Psoas muscle (tissue), 8 donors: ENCODE data around the gene SPTSSA. TPM values are rescaled to one million over a fixed set of nuclear protein-coding genes. Genes with fewer than 3 reads are reported as not detected.
A peak's percentile ranks its signal among the peaks of the same experiment; 100 is the strongest.

Experiments used
- ATAC-seq, 4 donors: fragments of 200-7000 bp; cut with Tn5 transposase; one replicate each; pipeline ENCODE4 v1.9.1; 2020; ENCODE audit warnings: moderate library complexity in 3 of 4, mild to moderate bottlenecking in 2 of 4
- DNase-seq, 2 donors: peaks; one replicate each; pipeline ENCODE4 v3.0.0-alpha.2; 2020
- H3K27ac ChIP-seq: fragments of 200-600 bp; one replicate; pipeline ENCODE4 v1.8.0; 2022
- H3K27me3 ChIP-seq, 3 donors: fragments of 200-600 bp in 1 of 3; one replicate each; pipeline versions ENCODE4 v1.6.1 to v1.8.0; 2013 to 2022; ENCODE audit warnings: low read length in 2 of 3, mild to moderate bottlenecking in 2 of 3, moderate library complexity in 1 of 3; ENCODE audit not compliant: insufficient read depth in 3 of 3
- H3K36me3 ChIP-seq, 2 donors: fragments of 200-600 bp in 1 of 2; one replicate each; pipeline versions ENCODE4 v1.6.1 to v1.8.0; 2013 to 2022; ENCODE audit warnings: low read depth in 1 of 2, mild to moderate bottlenecking in 1 of 2, moderate library complexity in 1 of 2; ENCODE audit not compliant: insufficient read depth in 1 of 2
- H3K4me1 ChIP-seq: fragments of 200-600 bp; one replicate; pipeline ENCODE4 v1.8.0; 2022
- H3K4me3 ChIP-seq: fragments of 200-600 bp; one replicate; pipeline ENCODE4 v1.8.0; 2022; ENCODE audit warnings: mild to moderate bottlenecking
- H3K9me3 ChIP-seq: fragments of 200-600 bp; one replicate; pipeline ENCODE4 v1.8.0; 2022
- CTCF ChIP-seq: fragments of 200-600 bp; IDR thresholded peaks from one replicate; pipeline ENCODE4 v1.8.0; 2022; ENCODE audit warnings: antibody characterized with exemption
- WGBS, 3 donors: extraction: QIAGEN DNeasy Blood & Tissue Kit; methylation state at CpG; one replicate each; pipeline versions ENCODE4 v1.1.6 to v1.1.7; 2013; 5-methylcytosine and 5-hydroxymethylcytosine counted together
- intact Hi-C, 2 donors: fragments of 100-400 bp; cut with DNase I; formaldehyde crosslinking; loops; one replicate each; pipeline versions ENCODE4 v1.11.0 to v1.14.2; 2022
- polyA plus RNA-seq, 3 donors: library from polyadenylated mRNA; stranded (reverse); fragments of 200-250 nt; gene quantifications; one replicate each; pipeline ENCODE4 v1.2.3, GENCODE V29; 2013
- total RNA-seq, 4 donors: library from RNA; stranded (reverse); fragmentation: NEBNext Ultra II Directional in 2 of 4; extraction: Animal tissue kit (Norgen Biotek cat#: 25700) in 2 of 4; gene quantifications; one replicate each; pipeline versions ENCODE4 v1.2.1 to v1.2.4, GENCODE V29; 2021 to 2023
- donor health status: healthy with polysubstance abuse.
- donor health status: DM: no; HTN: no; CAD: no; lungs with moderate emphysema.
- donor health status: Bipolar disorder and iron deficiency.
- donor health status: healthy.
- donor health status: DM: yes; HTN: yes; CAD: no.
- donor health status: DM: no; HTN: no; CAD: no.
- donor health status: DM: no; HTN: no; CAD: no.
- donor health status: DM: yes; HTN: yes; CAD: no.

Gene SPTSSA
- total and polyA plus RNA-seq, 7 donors: 9.0 to 32.9 (median 25.2) TPM

GRCh38 chr14:34502545-34503225 lies 40.6 kb upstream of the SPTSSA start:
- H3K4me1 ChIP-seq: no peaks in the 10 kb centered on the region
- no peak overlapping the region for H3K4me3 ChIP-seq
- ATAC-seq (no peak), DNase-seq (no peak)
- 40 to 74% (median 69%) methylated on average over 2 of the region's 2 CpGs for whole genome bisulfite sequencing, 3 donors
- H3K36me3 ChIP-seq: no peaks in the 10 kb centered on the region
- no peak for TF ChIP-seq CTCF
- intact Hi-C loops: no loop called here
- H3K27me3 ChIP-seq: no peaks in the 10 kb centered on the region
- no peak overlapping the region for H3K27ac ChIP-seq
- no peaks in the 10 kb centered on the region for H3K9me3 ChIP-seq

- intact Hi-C loops: no loop called here
- Histone ChIP-seq H3K27ac (no peak overlapping the region), H3K9me3 (no peaks in the 10 kb centered on the region), H3K4me3 (no peak overlapping the region), H3K4me1 (peaks cover 6% of the 10 kb centered on the region), H3K36me3 (no peaks in the 10 kb centered on the region), H3K27me3 (no peaks in the 10 kb centered on the region)
- no peak for DNase-seq
- TF ChIP-seq CTCF: no peak
- no peak for ATAC-seq
- WGBS, 3 donors: 88 to 92% (median 90%) methylated on average over 2 of the region's 2 CpGs
These were observed 40.0 kb upstream of the SPTSSA start for GRCh38 chr14:34502001-34502400.

GRCh38 chr14:34501004-34501580 lies 39.1 kb upstream of the SPTSSA start:
- no peaks in the 10 kb centered on the region for H3K27me3 ChIP-seq
- no peak overlapping the region for H3K27ac ChIP-seq
- ATAC-seq (no peak), DNase-seq (no peak)
- no peaks in the 10 kb centered on the region for H3K9me3 ChIP-seq
- no peak for TF ChIP-seq CTCF
- intact Hi-C loops: no loop called here
- peaks cover 15% of the 10 kb centered on the region for H3K4me1 ChIP-seq
- 64 to 90% (median 73%) methylated on average over 4 to 5 of the region's 5 CpGs for WGBS, 3 donors
- no peak overlapping the region for H3K4me3 ChIP-seq
- H3K36me3 ChIP-seq: no peaks in the 10 kb centered on the region

- ATAC-seq (peak in 2 of 4 donors; percentile 36), DNase-seq (no peak)
- peak; percentile 47 for TF ChIP-seq CTCF
- 84 to 89% (median 86%) methylated on average over 6 of the region's 6 CpGs for WGBS, 3 donors
- intact Hi-C loops: loop anchor here (2.0 to 10.0 kb wide), 2 partner anchors 164 to 168 kb away; no protein-coding TSS in a partner anchor
- Histone ChIP-seq H3K4me1 (peaks cover 15% of the 10 kb centered on the region), H3K4me3 (no peak overlapping the region), H3K27ac (no peak overlapping the region), H3K9me3 (no peaks in the 10 kb centered on the region), H3K27me3 (no peaks in the 10 kb centered on the region), H3K36me3 (no peaks in the 10 kb centered on the region)
These were observed 36.8 kb upstream of the SPTSSA start for GRCh38 chr14:34498684-34499412.
